WTC11 (cell line): ENCODE results near the gene SEC24B. TPM values are rescaled to one million over a fixed set of nuclear protein-coding genes. Genes with fewer than 3 reads are reported as not detected.

ENCODE experiments used
- ATAC-seq: fragments of 200-7000 bp; cut with Tn5 transposase; 2 replicates; pipeline ENCODE4 v1.10.0; 2021; ENCODE audit warnings: mild to moderate bottlenecking, moderate library complexity
- CTCF ChIA-PET: fragments of 300-600 bp; sonication (Branson Sonifier 250); formaldehyde crosslinking; loops from one replicate; lab custom pipeline; 2021; ENCODE audit warnings: antibody characterized with exemption; lab: Charles Lee
- POLR2A ChIA-PET: fragments of 350-600 bp; sonication (Branson Sonifier 250); formaldehyde crosslinking; loops from one replicate; lab custom pipeline; 2021; ENCODE audit warnings: antibody characterized with exemption; lab: Charles Lee
- DNase-seq: peaks from one replicate; pipeline ENCODE4 v3.0.0; 2021; ENCODE audit warnings: low spot score
- H3K27ac Mint-ChIP-seq: 2 replicates; pipeline ENCODE4 v1.8.0; 2021; ENCODE audit warnings: mixed read lengths
- H3K27me3 Mint-ChIP-seq: 2 replicates; pipeline ENCODE4 v1.8.0; 2021; ENCODE audit warnings: low read depth, mild to moderate bottlenecking, moderate library complexity, mixed read lengths
- H3K36me3 Mint-ChIP-seq: 2 replicates; pipeline ENCODE4 v1.8.0; 2021; ENCODE audit warnings: mixed read lengths
- H3K4me1 Mint-ChIP-seq: 2 replicates; pipeline ENCODE4 v1.8.0; 2022; ENCODE audit warnings: mixed read lengths
- H3K4me3 Mint-ChIP-seq: 2 replicates; pipeline ENCODE4 v1.8.0; 2021; ENCODE audit warnings: mild to moderate bottlenecking, moderate library complexity, mixed read lengths
- H3K9me3 Mint-ChIP-seq: 2 replicates; pipeline ENCODE4 v1.8.0; 2021; ENCODE audit warnings: mixed read lengths
- CREM ChIP-seq: sonication (generic); formaldehyde crosslinking; IDR thresholded peaks from 2 replicates; pipeline ENCODE4 v1.8.1; 2022; ENCODE audit warnings: mild to moderate bottlenecking, missing genetic modification reagents, moderate library complexity
- ELF4 ChIP-seq: sonication (generic); formaldehyde crosslinking; IDR thresholded peaks from 2 replicates; pipeline ENCODE4 v1.8.1; 2022; ENCODE audit warnings: low read depth, mild to moderate bottlenecking, moderate library complexity, missing genetic modification reagents
- FOXP1 ChIP-seq: sonication (generic); formaldehyde crosslinking; IDR thresholded peaks from 2 replicates; pipeline ENCODE4 v1.8.0; 2022; ENCODE audit warnings: missing genetic modification reagents, mild to moderate bottlenecking, moderate library complexity, borderline replicate concordance
- GABPB1 ChIP-seq: sonication (generic); formaldehyde crosslinking; IDR thresholded peaks from 2 replicates; pipeline ENCODE4 v1.8.1; 2023; ENCODE audit warnings: mild to moderate bottlenecking, missing genetic modification reagents
- HMGA2 ChIP-seq: fragments of 250-450 bp; sonication (Bioruptor Pico); IDR thresholded peaks from 2 replicates; pipeline ENCODE4 v1.4.0; 2021; ENCODE audit warnings: mild to moderate bottlenecking, moderate library complexity
- KAT7 ChIP-seq: sonication (generic); formaldehyde crosslinking; IDR thresholded peaks from 2 replicates; pipeline ENCODE4 v1.8.1; 2023; ENCODE audit warnings: missing genetic modification reagents, mild to moderate bottlenecking, borderline replicate concordance
- MYBL2 ChIP-seq: sonication (generic); formaldehyde crosslinking; IDR thresholded peaks from 2 replicates; pipeline ENCODE4 v1.8.1; 2023; ENCODE audit warnings: mild to moderate bottlenecking, moderate library complexity, missing genetic modification reagents
- NFE2L1 ChIP-seq: sonication (generic); formaldehyde crosslinking; IDR thresholded peaks from 2 replicates; pipeline ENCODE4 v1.8.1; 2023; ENCODE audit warnings: missing genetic modification reagents
- OVOL2 ChIP-seq: fragments of 250-450 bp; sonication (Bioruptor Pico); IDR thresholded peaks from 2 replicates; pipeline ENCODE4 v1.9.0; 2021; ENCODE audit warnings: mild to moderate bottlenecking, borderline replicate concordance
- PRRX2 ChIP-seq: fragments of 250-450 bp; sonication (Bioruptor Pico); IDR thresholded peaks from 2 replicates; pipeline ENCODE4 v1.8.0; 2021; ENCODE audit warnings: mild to moderate bottlenecking
- RELA ChIP-seq: sonication (generic); formaldehyde crosslinking; IDR thresholded peaks from 2 replicates; pipeline ENCODE4 v1.8.1; 2022; ENCODE audit warnings: missing genetic modification reagents, mild to moderate bottlenecking, borderline replicate concordance
- SMAD4 ChIP-seq: sonication (generic); formaldehyde crosslinking; IDR thresholded peaks from 2 replicates; pipeline ENCODE4 v1.8.0; 2022; ENCODE audit warnings: mild to moderate bottlenecking, missing genetic modification reagents
- SP1 ChIP-seq: sonication (generic); formaldehyde crosslinking; conservative IDR thresholded peaks from 2 replicates; pipeline ENCODE4 v1.8.1; 2022; ENCODE audit warnings: missing genetic modification reagents
- ZNF121 ChIP-seq: sonication (generic); formaldehyde crosslinking; IDR thresholded peaks from 2 replicates; pipeline ENCODE4 v1.8.0; 2023; ENCODE audit warnings: missing genetic modification reagents
- ZNF232 ChIP-seq: sonication (generic); formaldehyde crosslinking; IDR thresholded peaks from 2 replicates; pipeline ENCODE4 v1.8.0; 2022; ENCODE audit warnings: mild to moderate bottlenecking, missing genetic modification reagents
- ZNF423 ChIP-seq: fragments of 250-450 bp; sonication (Bioruptor Pico); IDR thresholded peaks from 2 replicates; pipeline ENCODE4 v2.1.2; 2022; ENCODE audit warnings: mild to moderate bottlenecking, moderate library complexity
- ZNF671 ChIP-seq: fragments of 250-450 bp; sonication (Bioruptor Pico); IDR thresholded peaks from 2 replicates; pipeline ENCODE4 v1.8.0; 2021; ENCODE audit warnings: mild to moderate bottlenecking
- total RNA-seq: library from RNA; stranded (reverse); gene quantifications from 3 replicates; pipeline ENCODE4 v1.2.3, GENCODE V29; 2021
- TF ChIP-seq, protein P1 (sequence below): sonication (generic); formaldehyde crosslinking; IDR thresholded peaks from 2 replicates; pipeline ENCODE4 v1.8.1; 2022; ENCODE audit warnings: mild to moderate bottlenecking, moderate library complexity, missing genetic modification reagents
- TF ChIP-seq, protein P2 (sequence below): sonication (generic); formaldehyde crosslinking; IDR thresholded peaks from 2 replicates; pipeline ENCODE4 v1.8.1; 2023; ENCODE audit warnings: mild to moderate bottlenecking, missing genetic modification reagents, moderate library complexity
- TF ChIP-seq, protein P3 (sequence below): fragments of 250-450 bp; sonication (Bioruptor Pico); IDR thresholded peaks from 2 replicates; pipeline ENCODE4 v1.9.0; 2021; ENCODE audit warnings: mild to moderate bottlenecking
- TF ChIP-seq, protein P4 (sequence below): fragments of 250-450 bp; sonication (Bioruptor Pico); IDR thresholded peaks from 2 replicates; pipeline ENCODE4 v1.8.0; 2021; ENCODE audit warnings: mild to moderate bottlenecking
- TF ChIP-seq, protein P5 (sequence below): sonication (generic); formaldehyde crosslinking; conservative IDR thresholded peaks from 2 replicates; pipeline ENCODE4 v1.8.1; 2022; ENCODE audit warnings: mild to moderate bottlenecking, missing genetic modification reagents
- TF ChIP-seq, protein P6 (sequence below): sonication (generic); formaldehyde crosslinking; IDR thresholded peaks from 2 replicates; pipeline ENCODE4 v1.8.0; 2022; ENCODE audit warnings: mild to moderate bottlenecking, missing genetic modification reagents
- TF ChIP-seq, protein P7 (sequence below): sonication (generic); formaldehyde crosslinking; IDR thresholded peaks from 2 replicates; pipeline ENCODE4 v1.8.0; 2022; ENCODE audit warnings: mild to moderate bottlenecking, missing genetic modification reagents
- TF ChIP-seq, protein P8 (sequence below): fragments of 250-450 bp; sonication (Bioruptor Pico); IDR thresholded peaks from 2 replicates; pipeline ENCODE4 v1.9.0; 2021; ENCODE audit warnings: moderate library complexity, mild to moderate bottlenecking, inconsistent platforms, borderline replicate concordance
- TF ChIP-seq, protein P9 (sequence below): sonication (generic); formaldehyde crosslinking; IDR thresholded peaks from 2 replicates; pipeline ENCODE4 v1.8.0; 2022; ENCODE audit warnings: mild to moderate bottlenecking, missing genetic modification reagents

Gene SEC24B
- total RNA-seq, 1 experiment from 2014 or later = 24.0 TPM

DNA sequence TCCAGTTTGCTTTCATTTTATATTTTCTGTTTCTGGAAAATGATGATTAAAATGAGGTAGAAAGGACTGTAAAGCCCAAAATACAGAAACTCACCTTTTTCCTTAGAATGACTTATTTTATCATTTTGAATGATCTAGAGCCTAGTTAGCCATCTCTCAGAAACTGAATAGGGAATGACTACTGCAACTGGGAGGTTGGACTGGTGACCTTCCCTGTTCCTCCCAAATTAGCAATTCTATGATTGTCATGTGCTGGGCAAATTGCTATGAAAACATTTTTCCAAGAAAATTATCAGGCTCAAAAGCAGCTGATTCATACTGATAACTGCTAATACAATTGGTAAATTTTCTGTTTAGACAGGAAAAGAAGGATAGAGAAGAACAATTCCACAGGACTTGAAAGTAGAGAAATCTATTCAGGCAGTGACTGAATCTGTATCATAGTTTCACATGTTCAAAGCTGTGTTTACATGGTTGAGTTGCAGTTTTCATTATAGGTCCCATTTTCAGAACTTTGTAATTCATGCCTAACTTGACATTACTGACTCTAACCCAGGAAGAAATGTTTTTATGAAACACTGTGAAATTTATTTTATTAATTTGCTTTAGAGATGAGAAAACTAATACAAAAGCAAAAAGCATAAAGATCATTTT lies 43.4 kb upstream of the SEC24B start:
- CTCF ChIA-PET = no interaction called here
- H3K27ac Mint-ChIP-seq = no peak overlapping the region
- H3K36me3 Mint-ChIP-seq = no peaks in the 10 kb centered on the region
- POLR2A ChIA-PET = no interaction called here
- ATAC-seq = no peak
- H3K4me1 Mint-ChIP-seq = peaks cover 35% of the 10 kb centered on the region
- no peaks in the 10 kb centered on the region for H3K9me3 Mint-ChIP-seq
- TF ChIP-seq MYBL2 (CRISPR knock-in tag) = no peak
- TF ChIP-seq, protein P1, sequence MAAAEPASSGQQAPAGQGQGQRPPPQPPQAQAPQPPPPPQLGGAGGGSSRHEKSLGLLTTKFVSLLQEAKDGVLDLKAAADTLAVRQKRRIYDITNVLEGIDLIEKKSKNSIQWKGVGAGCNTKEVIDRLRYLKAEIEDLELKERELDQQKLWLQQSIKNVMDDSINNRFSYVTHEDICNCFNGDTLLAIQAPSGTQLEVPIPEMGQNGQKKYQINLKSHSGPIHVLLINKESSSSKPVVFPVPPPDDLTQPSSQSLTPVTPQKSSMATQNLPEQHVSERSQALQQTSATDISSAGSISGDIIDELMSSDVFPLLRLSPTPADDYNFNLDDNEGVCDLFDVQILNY (CRISPR knock-in tag) = no peak
- TF ChIP-seq NFE2L1 (CRISPR knock-in tag) = no peak
- TF ChIP-seq, protein P2, sequence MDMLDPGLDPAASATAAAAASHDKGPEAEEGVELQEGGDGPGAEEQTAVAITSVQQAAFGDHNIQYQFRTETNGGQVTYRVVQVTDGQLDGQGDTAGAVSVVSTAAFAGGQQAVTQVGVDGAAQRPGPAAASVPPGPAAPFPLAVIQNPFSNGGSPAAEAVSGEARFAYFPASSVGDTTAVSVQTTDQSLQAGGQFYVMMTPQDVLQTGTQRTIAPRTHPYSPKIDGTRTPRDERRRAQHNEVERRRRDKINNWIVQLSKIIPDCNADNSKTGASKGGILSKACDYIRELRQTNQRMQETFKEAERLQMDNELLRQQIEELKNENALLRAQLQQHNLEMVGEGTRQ (CRISPR knock-in tag) = no peak
- TF ChIP-seq RELA (CRISPR knock-in tag) = no peak
- TF ChIP-seq, protein P3, sequence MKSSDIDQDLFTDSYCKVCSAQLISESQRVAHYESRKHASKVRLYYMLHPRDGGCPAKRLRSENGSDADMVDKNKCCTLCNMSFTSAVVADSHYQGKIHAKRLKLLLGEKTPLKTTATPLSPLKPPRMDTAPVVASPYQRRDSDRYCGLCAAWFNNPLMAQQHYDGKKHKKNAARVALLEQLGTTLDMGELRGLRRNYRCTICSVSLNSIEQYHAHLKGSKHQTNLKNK = no peak
- TF ChIP-seq, protein P4, sequence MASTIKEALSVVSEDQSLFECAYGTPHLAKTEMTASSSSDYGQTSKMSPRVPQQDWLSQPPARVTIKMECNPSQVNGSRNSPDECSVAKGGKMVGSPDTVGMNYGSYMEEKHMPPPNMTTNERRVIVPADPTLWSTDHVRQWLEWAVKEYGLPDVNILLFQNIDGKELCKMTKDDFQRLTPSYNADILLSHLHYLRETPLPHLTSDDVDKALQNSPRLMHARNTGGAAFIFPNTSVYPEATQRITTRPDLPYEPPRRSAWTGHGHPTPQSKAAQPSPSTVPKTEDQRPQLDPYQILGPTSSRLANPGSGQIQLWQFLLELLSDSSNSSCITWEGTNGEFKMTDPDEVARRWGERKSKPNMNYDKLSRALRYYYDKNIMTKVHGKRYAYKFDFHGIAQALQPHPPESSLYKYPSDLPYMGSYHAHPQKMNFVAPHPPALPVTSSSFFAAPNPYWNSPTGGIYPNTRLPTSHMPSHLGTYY (CRISPR knock-in tag) = no peak
- no peak for TF ChIP-seq ELF4 (CRISPR knock-in tag)
- TF ChIP-seq ZNF423 (CRISPR knock-in tag) = no peak
- TF ChIP-seq, protein P5, sequence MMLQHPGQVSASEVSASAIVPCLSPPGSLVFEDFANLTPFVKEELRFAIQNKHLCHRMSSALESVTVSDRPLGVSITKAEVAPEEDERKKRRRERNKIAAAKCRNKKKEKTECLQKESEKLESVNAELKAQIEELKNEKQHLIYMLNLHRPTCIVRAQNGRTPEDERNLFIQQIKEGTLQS (CRISPR knock-in tag) = no peak
- no peak for TF ChIP-seq OVOL2 (CRISPR knock-in tag)
- TF ChIP-seq PRRX2 (CRISPR knock-in tag) = no peak
- TF ChIP-seq, protein P6, sequence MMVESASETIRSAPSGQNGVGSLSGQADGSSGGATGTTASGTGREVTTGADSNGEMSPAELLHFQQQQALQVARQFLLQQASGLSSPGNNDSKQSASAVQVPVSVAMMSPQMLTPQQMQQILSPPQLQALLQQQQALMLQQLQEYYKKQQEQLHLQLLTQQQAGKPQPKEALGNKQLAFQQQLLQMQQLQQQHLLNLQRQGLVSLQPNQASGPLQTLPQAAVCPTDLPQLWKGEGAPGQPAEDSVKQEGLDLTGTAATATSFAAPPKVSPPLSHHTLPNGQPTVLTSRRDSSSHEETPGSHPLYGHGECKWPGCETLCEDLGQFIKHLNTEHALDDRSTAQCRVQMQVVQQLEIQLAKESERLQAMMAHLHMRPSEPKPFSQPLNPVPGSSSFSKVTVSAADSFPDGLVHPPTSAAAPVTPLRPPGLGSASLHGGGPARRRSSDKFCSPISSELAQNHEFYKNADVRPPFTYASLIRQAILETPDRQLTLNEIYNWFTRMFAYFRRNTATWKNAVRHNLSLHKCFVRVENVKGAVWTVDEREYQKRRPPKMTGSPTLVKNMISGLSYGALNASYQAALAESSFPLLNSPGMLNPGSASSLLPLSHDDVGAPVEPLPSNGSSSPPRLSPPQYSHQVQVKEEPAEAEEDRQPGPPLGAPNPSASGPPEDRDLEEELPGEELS (CRISPR knock-in tag) = no peak
- TF ChIP-seq, protein P7, sequence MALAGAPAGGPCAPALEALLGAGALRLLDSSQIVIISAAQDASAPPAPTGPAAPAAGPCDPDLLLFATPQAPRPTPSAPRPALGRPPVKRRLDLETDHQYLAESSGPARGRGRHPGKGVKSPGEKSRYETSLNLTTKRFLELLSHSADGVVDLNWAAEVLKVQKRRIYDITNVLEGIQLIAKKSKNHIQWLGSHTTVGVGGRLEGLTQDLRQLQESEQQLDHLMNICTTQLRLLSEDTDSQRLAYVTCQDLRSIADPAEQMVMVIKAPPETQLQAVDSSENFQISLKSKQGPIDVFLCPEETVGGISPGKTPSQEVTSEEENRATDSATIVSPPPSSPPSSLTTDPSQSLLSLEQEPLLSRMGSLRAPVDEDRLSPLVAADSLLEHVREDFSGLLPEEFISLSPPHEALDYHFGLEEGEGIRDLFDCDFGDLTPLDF (CRISPR knock-in tag) = no peak
- TF ChIP-seq KAT7 (CRISPR knock-in tag) = no peak
- TF ChIP-seq FOXP1 (CRISPR knock-in tag) = no peak
- DNase-seq = no peak
- no peak overlapping the region for H3K4me3 Mint-ChIP-seq
- H3K27me3 Mint-ChIP-seq = no peaks in the 10 kb centered on the region

DNA sequence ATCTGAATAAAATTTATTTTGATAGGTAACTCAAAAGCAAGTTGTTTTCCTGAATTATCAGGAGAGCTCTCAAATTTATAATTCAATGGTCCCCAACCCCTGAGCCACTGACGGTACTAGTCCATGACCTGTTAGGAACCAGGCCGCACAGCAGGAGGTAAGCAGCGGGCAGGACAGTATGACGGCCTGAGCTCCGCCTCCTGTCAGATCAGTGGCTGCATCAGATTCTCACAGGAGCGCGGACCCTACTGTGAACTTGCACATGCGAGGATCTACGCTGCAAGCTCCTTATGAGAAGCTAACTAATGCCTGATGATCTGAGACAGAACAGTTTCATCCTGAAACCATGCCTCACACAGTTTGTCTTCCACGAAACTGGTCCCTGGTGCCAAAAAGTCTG lies 37.9 kb upstream of the SEC24B start:
- no peaks in the 10 kb centered on the region for H3K36me3 Mint-ChIP-seq
- no peak overlapping the region for H3K27ac Mint-ChIP-seq
- POLR2A ChIA-PET = interaction anchor here (0.6 kb wide), 1 partner anchor 164 kb away, joined by 4 read pairs; the partner anchor contains the start of gene MCUB
- H3K4me3 Mint-ChIP-seq = no peak overlapping the region
- H3K4me1 Mint-ChIP-seq = peaks cover 17% of the 10 kb centered on the region
- ATAC-seq (peak; percentile 78), DNase-seq (peak; percentile 62)
- no peaks in the 10 kb centered on the region for H3K9me3 Mint-ChIP-seq
- CTCF ChIA-PET = no interaction called here
- no peaks in the 10 kb centered on the region for H3K27me3 Mint-ChIP-seq
- TF ChIP-seq SP1 (CRISPR knock-in tag) (no peak), ZNF671 (CRISPR knock-in tag) (no peak), HMGA2 (CRISPR knock-in tag) (no peak), ZNF232 (CRISPR knock-in tag) (no peak), ZNF423 (CRISPR knock-in tag) (no peak), CREM (no peak), SMAD4 (CRISPR knock-in tag) (no peak), GABPB1 (CRISPR knock-in tag) (no peak), ZNF121 (no peak)
- TF ChIP-seq, protein P8, sequence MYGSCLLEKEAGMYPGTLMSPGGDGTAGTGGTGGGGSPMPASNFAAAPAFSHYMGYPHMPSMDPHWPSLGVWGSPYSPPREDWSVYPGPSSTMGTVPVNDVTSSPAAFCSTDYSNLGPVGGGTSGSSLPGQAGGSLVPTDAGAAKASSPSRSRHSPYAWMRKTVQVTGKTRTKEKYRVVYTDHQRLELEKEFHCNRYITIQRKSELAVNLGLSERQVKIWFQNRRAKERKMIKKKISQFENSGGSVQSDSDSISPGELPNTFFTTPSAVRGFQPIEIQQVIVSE (CRISPR knock-in tag) = no peak
- TF ChIP-seq, protein P9, sequence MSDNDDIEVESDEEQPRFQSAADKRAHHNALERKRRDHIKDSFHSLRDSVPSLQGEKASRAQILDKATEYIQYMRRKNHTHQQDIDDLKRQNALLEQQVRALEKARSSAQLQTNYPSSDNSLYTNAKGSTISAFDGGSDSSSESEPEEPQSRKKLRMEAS (CRISPR knock-in tag) = no peak
